ENCODE data around the gene YIF1A. TPM values are rescaled to one million over a fixed set of nuclear protein-coding genes. Genes with fewer than 3 reads are reported as not detected.

Gene YIF1A
- total RNA-seq, 1 experiment from 2014 or later: 54.7 TPM

- H3K9me3 ChIP-seq (ENCODE audit: control insufficient read depth in 1 of 2, insufficient read depth in 1 of 2, low read depth in 1 of 2, low read length in 2 of 2): no peaks in the 10 kb centered on the region
- H3K4me2 ChIP-seq (ENCODE audit: low read length): no peak overlapping the region
- ChIA-PET RAD21 (ENCODE audit: low non-redundant PET in 1 of 2, low total read pairs in 2 of 2, uncharacterized antibody in 2 of 2, unreplicated experiment in 2 of 2) (no interaction called here), CTCF (no interaction called here), POLR2A (no interaction called here)
- H3K4me3 ChIP-seq (replicated peaks in 1 of 2; ENCODE audit: low read depth in 1 of 2, low read length in 2 of 2): no peak overlapping the region
- no TSS peak for BruUV-seq (replicated peaks)
- H3K27ac ChIP-seq (ENCODE audit: low read depth, low read length): peak overlapping the region; percentile 79; the same call in 1 of the 2 replicates
- intact Hi-C loops (cut with micrococcal nuclease): loop anchor here (5.0 kb wide), 2 partner anchors 58 to 73 kb away; partner anchors contain the start of gene SLC29A2
- H3K4me1 ChIP-seq (ENCODE audit: control insufficient read depth in 1 of 2, insufficient read depth in 2 of 2, low read length in 2 of 2): peaks cover 16 to 37% of the 10 kb centered on the region in 2 experiments
- H2AFZ ChIP-seq (ENCODE audit: low read depth, low read length, poor library complexity, severe bottlenecking): no peak overlapping the region
- H3K27me3 ChIP-seq (ENCODE audit: insufficient read depth, low read length): no peaks in the 10 kb centered on the region
- H3K36me3 ChIP-seq (ENCODE audit: control insufficient read depth in 1 of 2, insufficient read depth in 2 of 2, low read length in 2 of 2): no peaks in the 10 kb centered on the region
- TF ChIP-seq CBX3 (IDR thresholded peaks at IDR 0.05; ENCODE audit: low read depth) (no peak), ZFX (IDR thresholded peaks at IDR 0.05) (no peak), CEBPB (IDR thresholded peaks at IDR 0.05; ENCODE audit: low read depth) (no peak), ATF3 (IDR thresholded peaks at IDR 0.05) (no peak), ELF1 (IDR thresholded peaks at IDR 0.05; ENCODE audit: borderline replicate concordance, low read depth) (no peak), ZNF274 (IDR thresholded peaks at IDR 0.05; ENCODE audit: low read depth, low read length) (no peak), SP1 (IDR thresholded peaks at IDR 0.05; ENCODE audit: low read depth) (no peak), SRF (IDR thresholded peaks at IDR 0.05; ENCODE audit: low read depth) (no peak), CTCF (IDR thresholded peaks at IDR 0.05 in 2 of 3, conservative IDR thresholded peaks at IDR 0.05 in 1 of 3; ENCODE audit: borderline replicate concordance in 1 of 3, insufficient read depth in 1 of 3, low read depth in 2 of 3, low read length in 2 of 3) (no peak), MAX (IDR thresholded peaks at IDR 0.05) (no peak), SIN3A (IDR thresholded peaks at IDR 0.05; ENCODE audit: low read depth) (no peak), EZH2phosphoT487 (IDR thresholded peaks at IDR 0.05; ENCODE audit: borderline replicate concordance) (no peak), REST (IDR thresholded peaks at IDR 0.05; ENCODE audit: low read depth) (no peak), EZH2 (IDR thresholded peaks at IDR 0.05) (no peak), JUND (IDR thresholded peaks at IDR 0.05) (no peak)
- H3K9me2 ChIP-seq (ENCODE audit: insufficient read depth): no peaks in the 10 kb centered on the region
- no peak overlapping the region for H3K9ac ChIP-seq (ENCODE audit: low read length)
- H4K20me1 ChIP-seq (ENCODE audit: insufficient read depth): no peaks in the 10 kb centered on the region
- DNase-seq (ENCODE audit: low read depth, low spot score) (no peak), ATAC-seq (no peak)
- H3K79me2 ChIP-seq (ENCODE audit: insufficient read depth, low read length): no peaks in the 10 kb centered on the region
Observed at GRCh38 chr11:66314186-66314501, 25.2 kb upstream of the YIF1A start.

Data from HCT116 (cell line).